ENCODE data around the gene CAPN5. TPM values are rescaled to one million over a fixed set of nuclear protein-coding genes. Genes with fewer than 3 reads are reported as not detected.

Gene CAPN5
- total and polyA plus RNA-seq, 2 of the 8 experiments (the other 6 are each of a cell fraction or from before 2014, with no cell fraction given) = 21.5 to 22.4 TPM

DNA sequence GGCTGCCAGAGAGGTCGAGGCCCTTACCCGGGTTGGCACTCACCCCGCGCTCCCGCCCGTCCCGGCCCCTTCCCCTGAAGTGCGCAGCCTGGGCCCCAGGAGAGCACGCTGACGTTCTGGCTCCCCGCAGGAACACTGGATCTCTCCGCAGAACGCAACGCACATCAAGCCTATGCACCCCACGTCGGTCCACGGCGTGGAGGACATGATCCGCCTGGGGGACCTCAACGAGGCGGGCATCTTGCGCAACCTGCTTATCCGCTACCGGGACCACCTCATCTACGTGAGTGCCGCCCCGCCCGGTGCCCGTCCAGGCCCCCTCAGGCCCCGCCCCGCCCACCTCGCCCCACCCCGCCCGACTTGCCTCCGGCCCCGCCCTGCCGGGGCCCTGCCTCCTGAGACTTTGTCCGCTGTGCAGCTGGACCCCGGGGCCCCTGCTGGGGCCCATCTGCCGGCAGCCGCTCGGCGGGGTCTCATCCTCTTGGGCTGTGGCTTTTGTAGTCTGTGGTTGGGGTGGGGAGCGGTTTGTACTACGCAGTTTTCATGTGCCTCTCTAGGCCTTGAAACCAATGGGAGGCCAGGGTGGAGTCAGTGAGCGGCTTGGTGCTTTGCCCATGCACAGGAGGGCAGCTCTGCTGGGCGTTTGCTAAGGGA, 81.0 kb downstream of the CAPN5 start:
- H3K4ac ChIP-seq (replicated peaks; ENCODE audit: insufficient read length, low read depth, low read length) = no peak overlapping the region
- H2BK5ac ChIP-seq (ENCODE audit: low read depth, low read length) = peak overlapping the region; percentile 71; the same call in 1 of the 2 replicates
- H2BK20ac ChIP-seq (ENCODE audit: low read length) = peak overlapping the region; percentile 67; the same call in 1 of the 2 replicates
- DNase-seq (ENCODE audit: low read depth in 1 of 2, low spot score in 2 of 2) (peak; percentile 29 to 79), FAIRE-seq (no peak)
- peak overlapping the region; percentile 72; the same call in 1 of the 2 replicates for H3K18ac ChIP-seq (ENCODE audit: extremely low read depth, low read length)
- H3K79me2 ChIP-seq (ENCODE audit: control insufficient read depth in 1 of 2, insufficient read depth in 2 of 2, low read length in 2 of 2) = no peaks in the 10 kb centered on the region
- peaks cover 7% of the 10 kb centered on the region; the same call in 1 of the 2 replicates for H3K23me2 ChIP-seq (ENCODE audit: low read depth, low read length)
- H3K14ac ChIP-seq (ENCODE audit: insufficient read length) = no peak overlapping the region
- peak overlapping the region; percentile 92; the same call in 1 of the 2 replicates for H2BK12ac ChIP-seq (ENCODE audit: low read depth, low read length)
- H3K4me1 ChIP-seq (replicated peaks in 1 of 4; ENCODE audit: control insufficient read depth in 3 of 4, insufficient read depth in 4 of 4, low read length in 3 of 4) = peaks cover 0 to 11% (median 5%) of the 10 kb centered on the region in 4 experiments; a peak in 6 of 7 replicates
- peak overlapping the region; percentile 92 to 94 for H3K4me2 ChIP-seq (ENCODE audit: insufficient read depth in 1 of 2, low read depth in 2 of 2, low read length in 2 of 2)
- peak overlapping the region; percentile 54 to 65 (median 58) for H3K4me3 ChIP-seq (ENCODE audit: extremely low read depth in 1 of 4, insufficient read depth in 2 of 4, low read depth in 3 of 4, low read length in 4 of 4)
- ChIA-PET POLR2A (ENCODE audit: partially characterized antibody) (interaction anchor here (1.2 to 2.6 kb wide), 4 partner anchors 21 to 33 kb away, joined by 3 to 14 read pairs (median 4); no protein-coding TSS in a partner anchor), CTCF (ENCODE audit: partially characterized antibody) (interaction anchor here (0.8 to 16.2 kb wide), 16 partner anchors 11 to 83 kb away, joined by 3 to 104 read pairs (median 4); partner anchors contain the start of gene MYO7A)
- H4K8ac ChIP-seq (ENCODE audit: extremely low read depth, insufficient read depth, low read length) = peak overlapping the region; percentile 77
- H3K23ac ChIP-seq (ENCODE audit: insufficient read length) = no peak overlapping the region
- H2BK120ac ChIP-seq (replicated peaks; ENCODE audit: low read depth, low read length) = no peak overlapping the region
- 0 out of 2 replicates have a peak overlapping the region, but pooled peaks have one; percentile 1 for H2AK5ac ChIP-seq (ENCODE audit: low read depth, low read length)
- H3K36me3 ChIP-seq (ENCODE audit: control insufficient read depth in 2 of 4, insufficient read depth in 4 of 4, low read length in 3 of 4) = no peaks in the 10 kb centered on the region
- H3K79me1 ChIP-seq (ENCODE audit: low read depth, low read length) = no peaks in the 10 kb centered on the region
- peak overlapping the region; percentile 94 for H4K91ac ChIP-seq (replicated peaks; ENCODE audit: insufficient read length, low read length)
- peak overlapping the region; percentile 0 for H3K56ac ChIP-seq (replicated peaks; ENCODE audit: insufficient read length, low read depth, low read length)
- peak overlapping the region in 3 of 4 experiments; percentile 9 to 66 (median 39); a peak in 3 of 7 replicates for H3K9ac ChIP-seq (replicated peaks in 1 of 4; ENCODE audit: extremely low read depth in 1 of 4, low read depth in 3 of 4, low read length in 3 of 4)
- H4K20me1 ChIP-seq (replicated peaks in 1 of 2; ENCODE audit: control insufficient read depth in 1 of 2, insufficient read depth in 2 of 2, low read length in 2 of 2) = no peaks in the 10 kb centered on the region
- peak overlapping the region; percentile 29 for H4K5ac ChIP-seq (ENCODE audit: insufficient read length, low read depth, low read length)
- 5% methylated on average over 29 of the region's 47 CpGs; no CpG with 5 or more reads in 1 of the 2 experiments for WGBS, 2 experiments (ENCODE audit: extremely low coverage in 1 of 2, insufficient coverage in 1 of 2, insufficient read length in 1 of 2, insufficient replicate concordance in 2 of 2, low coverage in 1 of 2, low lambda C conversion rate in 2 of 2, missing lambda C conversion rate in 1 of 2)
- H2AFZ ChIP-seq (ENCODE audit: low read length) = peak overlapping the region; percentile 74
- no peaks in the 10 kb centered on the region for H3K9me3 ChIP-seq (ENCODE audit: insufficient read depth in 2 of 2, low read depth in 1 of 2, low read length in 1 of 2)
- peaks cover 0 to 2% (median 0%) of the 10 kb centered on the region in 4 experiments; a peak in 2 of 7 replicates for H3K27me3 ChIP-seq (replicated peaks in 1 of 4; ENCODE audit: control insufficient read depth in 3 of 4, extremely low read depth in 1 of 4, insufficient read depth in 3 of 4, low read length in 3 of 4)
- no peak overlapping the region for H3K27ac ChIP-seq (ENCODE audit: low read depth, low read length)
- peak overlapping the region; percentile 82 for H2BK15ac ChIP-seq (ENCODE audit: low read length)
- TF ChIP-seq SUZ12 (IDR thresholded peaks at IDR 0.05; ENCODE audit: low read length) (peak; percentile 41; the same call in 1 of the 2 replicates), RBBP5 (IDR thresholded peaks at IDR 0.05; ENCODE audit: borderline replicate concordance, low read depth, low read length) (peak; percentile 52; the same call in 1 of the 2 replicates), KDM4A (IDR thresholded peaks at IDR 0.05; ENCODE audit: low read depth, low read length, severe bottlenecking) (peak; percentile 70), CREB1 (IDR thresholded peaks at IDR 0.05) (peak; percentile 10; the same call in 1 of the 2 replicates), TCF12 (IDR thresholded peaks at IDR 0.05; ENCODE audit: low read depth, low read length) (0 out of 2 replicates have a peak, but pooled peaks have one; percentile 56), ASH2L (IDR thresholded peaks at IDR 0.05; ENCODE audit: low read length) (peak; percentile 92), MAFK (IDR thresholded peaks at IDR 0.05; ENCODE audit: low read depth, low read length) (no peak), POLR2AphosphoS5 (IDR thresholded peaks at IDR 0.05; ENCODE audit: low read depth, low read length) (no peak), CEBPB (IDR thresholded peaks at IDR 0.05; ENCODE audit: low read depth, low read length) (peak; percentile 95), EZH2 (IDR thresholded peaks at IDR 0.05; ENCODE audit: low read depth, low read length, severe bottlenecking) (no peak)
- TF ChIP-seq, protein P1, sequence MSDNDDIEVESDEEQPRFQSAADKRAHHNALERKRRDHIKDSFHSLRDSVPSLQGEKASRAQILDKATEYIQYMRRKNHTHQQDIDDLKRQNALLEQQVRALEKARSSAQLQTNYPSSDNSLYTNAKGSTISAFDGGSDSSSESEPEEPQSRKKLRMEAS (IDR thresholded peaks at IDR 0.05) = peak; percentile 44
